Stimulated activated CD8-positive, alpha-beta memory T cell treated with anti-CD3 and anti-CD28 coated beads, Interleukin-15, amount 100 ng/mL, for 24 hours (primary cell): ENCODE measurements around the gene DPH5.
"Not testable (repeated sequence)": the region's sequence is repeated elsewhere in the genome, so short reads cannot be mapped to it uniquely, and the experiment has no call there.

Experiments used
- DNase-seq: peaks from one replicate; pipeline ENCODE4 v3.0.0-alpha.2; 2020; ENCODE audit warnings: low read depth

The DPH5 gene

GRCh38 chr1:101025657-101026429, at the start of gene DPH5:
DPH5 (minus strand) TSS chr1:101025784; CDS start chr1:101025443, 341 bp downstream.
- DNase-seq: peak; percentile 66

- no peak for DNase-seq
Measured at GRCh38 chr1:101073836-101074235, 48.3 kb upstream of the DPH5 start.

- no peak for DNase-seq
Measured at GRCh38 chr1:101071470-101071891, 45.9 kb upstream of the DPH5 start.

- DNase-seq: no peak
Measured at GRCh38 chr1:101069158-101069557, 43.6 kb upstream of the DPH5 start.

GRCh38 chr1:101066937-101067335, 41.4 kb upstream of the DPH5 start:
- not testable (repeated sequence) for DNase-seq

- no peak for DNase-seq
Measured at GRCh38 chr1:101066260-101066936, 40.8 kb upstream of the DPH5 start.

- no peak for DNase-seq
Measured at GRCh38 chr1:101065575-101065974, 40.0 kb upstream of the DPH5 start.

- DNase-seq: no peak
Measured at GRCh38 chr1:101064697-101065096, 39.1 kb upstream of the DPH5 start.

GRCh38 chr1:101060992-101061391, 35.4 kb upstream of the DPH5 start:
- no peak for DNase-seq

GRCh38 chr1:101059945-101060542, 34.5 kb upstream of the DPH5 start:
- DNase-seq: no peak

- DNase-seq: no peak
Measured at GRCh38 chr1:101055623-101056022, 30.0 kb upstream of the DPH5 start.

- no peak for DNase-seq
Measured at GRCh38 chr1:101051688-101052638, 26.4 kb upstream of the DPH5 start.

- DNase-seq: no peak
Measured at GRCh38 chr1:101050869-101051268, 25.3 kb upstream of the DPH5 start.

GRCh38 chr1:101044749-101045148, 19.2 kb upstream of the DPH5 start:
- no peak for DNase-seq

GRCh38 chr1:101044259-101044658, 18.7 kb upstream of the DPH5 start:
- no peak for DNase-seq

GRCh38 chr1:101043776-101044175, 18.2 kb upstream of the DPH5 start:
- no peak for DNase-seq

- DNase-seq: no peak
Measured at GRCh38 chr1:101041300-101041699, 15.7 kb upstream of the DPH5 start.

- no peak for DNase-seq
Measured at GRCh38 chr1:101040666-101041065, 15.1 kb upstream of the DPH5 start.

GRCh38 chr1:101039245-101039644, 13.7 kb upstream of the DPH5 start:
- DNase-seq: no peak

- no peak for DNase-seq
Measured at GRCh38 chr1:101037316-101037715, 11.7 kb upstream of the DPH5 start.

- DNase-seq: no peak
Measured at GRCh38 chr1:101033017-101033416, 7.4 kb upstream of the DPH5 start.

GRCh38 chr1:101032129-101032528, 6.5 kb upstream of the DPH5 start:
- not testable (repeated sequence) for DNase-seq
